K562 (cell line): ENCODE data around the gene SMC5. TPM values are rescaled to one million over a fixed set of nuclear protein-coding genes. Genes with fewer than 3 reads are reported as not detected.
A peak's percentile ranks its signal among the peaks of the same experiment; 100 is the strongest.

Experiments used
- FOXA3 ChIP-seq, 2 experiments: fragments of 450-650 bp in 1 of 2; sonication (generic) in 1 of 2; formaldehyde crosslinking; IDR thresholded peaks in 1 of 2; conservative IDR thresholded peaks in 1 of 2; 2 replicates each; pipeline versions ENCODE4 v1.4.0 to v1.8.0; 2020 to 2022; ENCODE audit warnings: mild to moderate bottlenecking in 2 of 2, missing genetic modification reagents in 1 of 2
- TAF9B ChIP-seq: fragments of 450-650 bp; IDR thresholded peaks from 2 replicates; pipeline ENCODE4 v1.6.1; 2018; ENCODE audit warnings: mild to moderate bottlenecking; ENCODE audit not compliant: partially characterized antibody
- polyA plus RNA-seq, 8 experiments: library from polyadenylated mRNA; depleted of rRNA in 4 of 8; stranded (reverse) in 5 of 8; unstranded in 3 of 8; fragments of >200 nt; fragmentation: Nextera tagmentation in 2 of 8; fragmentation: Illumina TruSeq in 1 of 8; extraction: Ambion mirVana in 2 of 8; extraction: Trizol in 1 of 8; gene quantifications; 2 replicates each; pipeline versions ENCODE4 v1.2.1 to v1.2.3, GENCODE V29; 2011 to 2014; ENCODE audit warnings: inconsistent platforms in 1 of 8, missing spikeins in 1 of 8
- total RNA-seq, 7 experiments: library from RNA; depleted of rRNA in 6 of 7; stranded (reverse); fragments of >200 nt in 6 of 7; fragmentation: Illumina TruSeq in 2 of 7; extraction: Trizol in 2 of 7; gene quantifications; 2 replicates each; pipeline versions ENCODE4 v1.2.1 to v1.2.3, GENCODE V29; 2011 to 2021; ENCODE audit warnings: low replicate concordance in 1 of 7
- TF ChIP-seq, protein P1 (sequence below): fragments of 250-450 bp; sonication (Bioruptor Pico); IDR thresholded peaks from 2 replicates; pipeline ENCODE4 v1.4.0; 2020; ENCODE audit warnings: borderline replicate concordance
- TF ChIP-seq, protein P2 (sequence below): fragments of 250-450 bp; sonication (Bioruptor Pico); IDR thresholded peaks from 2 replicates; pipeline ENCODE4 v1.4.0; 2020; ENCODE audit warnings: mild to moderate bottlenecking
- TF ChIP-seq, protein P3 (sequence below), 2 experiments: fragments of 450-650 bp; IDR thresholded peaks; 2 replicates each; pipeline ENCODE4 v1.6.1; 2018; ENCODE audit warnings: mild to moderate bottlenecking in 2 of 2, low read depth in 1 of 2; ENCODE audit not compliant: partially characterized antibody in 2 of 2
- TF ChIP-seq, protein P4 (sequence below): sonication (generic); formaldehyde crosslinking; IDR thresholded peaks from 2 replicates; pipeline ENCODE4 v1.8.0; 2023; ENCODE audit warnings: mild to moderate bottlenecking, missing genetic modification reagents

The SMC5 gene
- total and polyA plus RNA-seq, 9 of the 15 experiments (the other 6 are each of a cell fraction or from before 2014, with no cell fraction given), result 3.5 to 43.2 (median 21.4) TPM

DNA sequence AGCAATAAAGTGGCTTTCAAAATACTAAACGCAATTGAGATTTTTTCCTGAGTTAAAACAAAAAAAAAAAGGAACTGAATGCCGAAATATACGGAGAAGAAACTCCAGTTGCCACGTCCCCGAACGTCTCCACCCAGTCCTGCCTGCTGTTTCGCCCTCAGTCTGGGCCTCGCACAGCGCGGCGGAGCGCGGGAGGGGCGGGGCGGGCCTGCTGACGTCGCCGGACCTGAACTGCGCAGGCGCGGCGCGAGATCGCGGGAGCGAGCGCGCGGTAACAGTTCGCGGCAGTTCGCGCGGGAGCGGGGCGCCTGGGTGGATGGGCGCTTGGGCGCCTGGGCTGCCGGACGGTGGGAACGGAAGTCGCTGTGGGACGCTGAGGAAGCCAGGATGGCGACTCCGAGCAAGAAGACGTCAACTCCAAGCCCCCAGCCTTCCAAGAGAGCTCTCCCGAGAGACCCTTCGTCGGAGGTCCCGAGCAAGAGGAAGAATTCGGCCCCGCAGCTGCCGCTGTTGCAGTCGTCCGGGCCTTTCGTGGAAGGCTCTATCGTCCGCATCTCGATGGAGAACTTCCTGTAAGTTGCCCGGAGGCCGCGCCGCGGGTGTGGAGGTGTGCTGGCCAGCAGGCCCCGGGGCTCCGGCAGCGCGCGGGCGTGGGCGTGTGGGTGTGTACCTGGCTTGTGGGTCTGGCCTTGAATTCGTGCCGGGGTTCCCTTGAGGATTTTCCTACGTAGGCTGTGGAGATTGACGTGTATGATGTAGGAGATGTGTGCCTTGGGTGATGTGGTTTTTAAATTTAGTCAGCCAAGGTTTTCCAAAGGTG lies at the start of gene SMC5 (continued):
- TF ChIP-seq, protein P1, sequence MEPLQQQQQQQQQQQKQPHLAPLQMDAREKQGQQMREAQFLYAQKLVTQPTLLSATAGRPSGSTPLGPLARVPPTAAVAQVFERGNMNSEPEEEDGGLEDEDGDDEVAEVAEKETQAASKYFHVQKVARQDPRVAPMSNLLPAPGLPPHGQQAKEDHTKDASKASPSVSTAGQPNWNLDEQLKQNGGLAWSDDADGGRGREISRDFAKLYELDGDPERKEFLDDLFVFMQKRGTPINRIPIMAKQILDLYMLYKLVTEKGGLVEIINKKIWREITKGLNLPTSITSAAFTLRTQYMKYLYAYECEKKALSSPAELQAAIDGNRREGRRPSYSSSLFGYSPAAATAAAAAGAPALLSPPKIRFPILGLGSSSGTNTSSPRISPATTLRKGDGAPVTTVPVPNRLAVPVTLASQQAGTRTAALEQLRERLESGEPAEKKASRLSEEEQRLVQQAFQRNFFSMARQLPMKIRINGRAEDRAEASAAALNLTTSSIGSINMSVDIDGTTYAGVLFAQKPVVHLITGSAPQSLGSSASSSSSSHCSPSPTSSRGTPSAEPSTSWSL (CRISPR knock-in tag), result no peak
- TF ChIP-seq, protein P2, sequence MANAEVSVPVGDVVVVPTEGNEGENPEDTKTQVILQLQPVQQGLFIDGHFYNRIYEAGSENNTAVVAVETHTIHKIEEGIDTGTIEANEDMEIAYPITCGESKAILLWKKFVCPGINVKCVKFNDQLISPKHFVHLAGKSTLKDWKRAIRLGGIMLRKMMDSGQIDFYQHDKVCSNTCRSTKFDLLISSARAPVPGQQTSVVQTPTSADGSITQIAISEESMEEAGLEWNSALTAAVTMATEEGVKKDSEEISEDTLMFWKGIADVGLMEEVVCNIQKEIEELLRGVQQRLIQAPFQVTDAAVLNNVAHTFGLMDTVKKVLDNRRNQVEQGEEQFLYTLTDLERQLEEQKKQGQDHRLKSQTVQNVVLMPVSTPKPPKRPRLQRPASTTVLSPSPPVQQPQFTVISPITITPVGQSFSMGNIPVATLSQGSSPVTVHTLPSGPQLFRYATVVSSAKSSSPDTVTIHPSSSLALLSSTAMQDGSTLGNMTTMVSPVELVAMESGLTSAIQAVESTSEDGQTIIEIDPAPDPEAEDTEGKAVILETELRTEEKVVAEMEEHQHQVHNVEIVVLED (CRISPR knock-in tag), result no peak
- TF ChIP-seq FOXA3 (CRISPR knock-in tag; conservative IDR thresholded peaks at IDR 0.05 in 1 of 2, IDR thresholded peaks at IDR 0.05 in 1 of 2), result no peak
- TF ChIP-seq, protein P3, sequence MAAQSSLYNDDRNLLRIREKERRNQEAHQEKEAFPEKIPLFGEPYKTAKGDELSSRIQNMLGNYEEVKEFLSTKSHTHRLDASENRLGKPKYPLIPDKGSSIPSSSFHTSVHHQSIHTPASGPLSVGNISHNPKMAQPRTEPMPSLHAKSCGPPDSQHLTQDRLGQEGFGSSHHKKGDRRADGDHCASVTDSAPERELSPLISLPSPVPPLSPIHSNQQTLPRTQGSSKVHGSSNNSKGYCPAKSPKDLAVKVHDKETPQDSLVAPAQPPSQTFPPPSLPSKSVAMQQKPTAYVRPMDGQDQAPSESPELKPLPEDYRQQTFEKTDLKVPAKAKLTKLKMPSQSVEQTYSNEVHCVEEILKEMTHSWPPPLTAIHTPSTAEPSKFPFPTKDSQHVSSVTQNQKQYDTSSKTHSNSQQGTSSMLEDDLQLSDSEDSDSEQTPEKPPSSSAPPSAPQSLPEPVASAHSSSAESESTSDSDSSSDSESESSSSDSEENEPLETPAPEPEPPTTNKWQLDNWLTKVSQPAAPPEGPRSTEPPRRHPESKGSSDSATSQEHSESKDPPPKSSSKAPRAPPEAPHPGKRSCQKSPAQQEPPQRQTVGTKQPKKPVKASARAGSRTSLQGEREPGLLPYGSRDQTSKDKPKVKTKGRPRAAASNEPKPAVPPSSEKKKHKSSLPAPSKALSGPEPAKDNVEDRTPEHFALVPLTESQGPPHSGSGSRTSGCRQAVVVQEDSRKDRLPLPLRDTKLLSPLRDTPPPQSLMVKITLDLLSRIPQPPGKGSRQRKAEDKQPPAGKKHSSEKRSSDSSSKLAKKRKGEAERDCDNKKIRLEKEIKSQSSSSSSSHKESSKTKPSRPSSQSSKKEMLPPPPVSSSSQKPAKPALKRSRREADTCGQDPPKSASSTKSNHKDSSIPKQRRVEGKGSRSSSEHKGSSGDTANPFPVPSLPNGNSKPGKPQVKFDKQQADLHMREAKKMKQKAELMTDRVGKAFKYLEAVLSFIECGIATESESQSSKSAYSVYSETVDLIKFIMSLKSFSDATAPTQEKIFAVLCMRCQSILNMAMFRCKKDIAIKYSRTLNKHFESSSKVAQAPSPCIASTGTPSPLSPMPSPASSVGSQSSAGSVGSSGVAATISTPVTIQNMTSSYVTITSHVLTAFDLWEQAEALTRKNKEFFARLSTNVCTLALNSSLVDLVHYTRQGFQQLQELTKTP (IDR thresholded peaks at IDR 0.05; ENCODE audit: low read depth in 1 of 2, partially characterized antibody in 2 of 2), result no peak
- peak; percentile 61 for TF ChIP-seq TAF9B
- TF ChIP-seq, protein P4, sequence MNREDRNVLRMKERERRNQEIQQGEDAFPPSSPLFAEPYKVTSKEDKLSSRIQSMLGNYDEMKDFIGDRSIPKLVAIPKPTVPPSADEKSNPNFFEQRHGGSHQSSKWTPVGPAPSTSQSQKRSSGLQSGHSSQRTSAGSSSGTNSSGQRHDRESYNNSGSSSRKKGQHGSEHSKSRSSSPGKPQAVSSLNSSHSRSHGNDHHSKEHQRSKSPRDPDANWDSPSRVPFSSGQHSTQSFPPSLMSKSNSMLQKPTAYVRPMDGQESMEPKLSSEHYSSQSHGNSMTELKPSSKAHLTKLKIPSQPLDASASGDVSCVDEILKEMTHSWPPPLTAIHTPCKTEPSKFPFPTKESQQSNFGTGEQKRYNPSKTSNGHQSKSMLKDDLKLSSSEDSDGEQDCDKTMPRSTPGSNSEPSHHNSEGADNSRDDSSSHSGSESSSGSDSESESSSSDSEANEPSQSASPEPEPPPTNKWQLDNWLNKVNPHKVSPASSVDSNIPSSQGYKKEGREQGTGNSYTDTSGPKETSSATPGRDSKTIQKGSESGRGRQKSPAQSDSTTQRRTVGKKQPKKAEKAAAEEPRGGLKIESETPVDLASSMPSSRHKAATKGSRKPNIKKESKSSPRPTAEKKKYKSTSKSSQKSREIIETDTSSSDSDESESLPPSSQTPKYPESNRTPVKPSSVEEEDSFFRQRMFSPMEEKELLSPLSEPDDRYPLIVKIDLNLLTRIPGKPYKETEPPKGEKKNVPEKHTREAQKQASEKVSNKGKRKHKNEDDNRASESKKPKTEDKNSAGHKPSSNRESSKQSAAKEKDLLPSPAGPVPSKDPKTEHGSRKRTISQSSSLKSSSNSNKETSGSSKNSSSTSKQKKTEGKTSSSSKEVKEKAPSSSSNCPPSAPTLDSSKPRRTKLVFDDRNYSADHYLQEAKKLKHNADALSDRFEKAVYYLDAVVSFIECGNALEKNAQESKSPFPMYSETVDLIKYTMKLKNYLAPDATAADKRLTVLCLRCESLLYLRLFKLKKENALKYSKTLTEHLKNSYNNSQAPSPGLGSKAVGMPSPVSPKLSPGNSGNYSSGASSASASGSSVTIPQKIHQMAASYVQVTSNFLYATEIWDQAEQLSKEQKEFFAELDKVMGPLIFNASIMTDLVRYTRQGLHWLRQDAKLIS (CRISPR knock-in tag), result no peak
